K562 (cell line): ENCODE measurements around the gene VPS11. TPM values are rescaled to one million over a fixed set of nuclear protein-coding genes. Genes with fewer than 3 reads are reported as not detected.
A peak's percentile ranks its signal among the peaks of the same experiment; 100 is the strongest.

Source experiments
- BACH1 ChIP-seq: fragments of 200-800 bp; sonication (Bioruptor generic); IDR thresholded peaks from 2 replicates; pipeline ENCODE4 v1.6.1; 2016; ENCODE audit warnings: missing genetic modification characterization, missing compliant biosample characterization
- COPS2 ChIP-seq: fragments of 450-650 bp; conservative IDR thresholded peaks from 2 replicates; pipeline ENCODE4 v1.6.1; 2016; ENCODE audit warnings: mild to moderate bottlenecking, moderate library complexity
- CTBP1 ChIP-seq: fragments of 450-650 bp; IDR thresholded peaks from 2 replicates; pipeline ENCODE4 v1.6.1; 2016; ENCODE audit warnings: borderline replicate concordance
- ETS2 ChIP-seq: IDR thresholded peaks from 2 replicates; pipeline ENCODE4 v1.6.1; 2016; ENCODE audit warnings: borderline replicate concordance, missing genetic modification characterization, mild to moderate bottlenecking, moderate library complexity, missing compliant biosample characterization; ENCODE audit not compliant: poor library complexity, severe bottlenecking
- FOXK2 ChIP-seq, 2 experiments: fragments of 450-650 bp; IDR thresholded peaks in 1 of 2; conservative IDR thresholded peaks in 1 of 2; 2 replicates each; pipeline ENCODE4 v1.6.1; 2016; ENCODE audit warnings: low read depth in 2 of 2, mild to moderate bottlenecking in 1 of 2
- MBD2 ChIP-seq: sonication (generic); IDR thresholded peaks from 2 replicates; pipeline ENCODE4 v1.6.1; 2016; ENCODE audit warnings: low read depth, borderline replicate concordance
- NFIC ChIP-seq: fragments of 450-650 bp; IDR thresholded peaks from 2 replicates; pipeline ENCODE4 v1.6.1; 2017; ENCODE audit warnings: mild to moderate bottlenecking, inconsistent platforms
- NFRKB ChIP-seq: fragments of 450-650 bp; IDR thresholded peaks from 2 replicates; pipeline ENCODE4 v1.6.1; 2016; ENCODE audit warnings: low read depth
- POLR3G ChIP-seq: IDR thresholded peaks from 2 replicates; pipeline ENCODE4 v1.6.1; 2011; ENCODE audit not compliant: insufficient read length, insufficient replicate concordance; ENCODE audit errors: extremely low read depth
- RFX5 ChIP-seq: IDR thresholded peaks from 2 replicates; pipeline ENCODE4 v1.6.1; 2011; ENCODE audit warnings: low read depth, mild to moderate bottlenecking, improper control_type of control experiment, low read length
- ZBED1 ChIP-seq: IDR thresholded peaks from 2 replicates; pipeline ENCODE4 v1.6.1; 2014
- ZNF274 ChIP-seq: IDR thresholded peaks from 2 replicates; pipeline ENCODE4 v1.6.1; 2011; ENCODE audit warnings: low read depth, mild to moderate bottlenecking, low read length, moderate library complexity, borderline replicate concordance
- ZNF584 ChIP-seq: fragments of 200-800 bp; sonication (Bioruptor generic); IDR thresholded peaks from 2 replicates; pipeline ENCODE4 v1.6.1; 2016; ENCODE audit warnings: low read depth, mild to moderate bottlenecking, missing genetic modification characterization, missing compliant biosample characterization
- ZNF644 ChIP-seq: fragments of 200-800 bp; sonication (Bioruptor generic); IDR thresholded peaks from 2 replicates; pipeline ENCODE4 v1.6.1; 2016; ENCODE audit warnings: low read depth, missing genetic modification characterization, missing compliant biosample characterization
- ZNF707 ChIP-seq: fragments of 250-450 bp; sonication (Bioruptor Pico); conservative IDR thresholded peaks from 2 replicates; pipeline ENCODE4 v1.8.0; 2022; ENCODE audit warnings: inconsistent platforms, mild to moderate bottlenecking, moderate library complexity
- polyA plus RNA-seq, 8 experiments: library from polyadenylated mRNA; depleted of rRNA in 4 of 8; stranded (reverse) in 5 of 8; unstranded in 3 of 8; fragments of >200 nt; fragmentation: Nextera tagmentation in 2 of 8; fragmentation: Illumina TruSeq in 1 of 8; extraction: Ambion mirVana in 2 of 8; extraction: Trizol in 1 of 8; gene quantifications; 2 replicates each; pipeline versions ENCODE4 v1.2.1 to v1.2.3, GENCODE V29; 2011 to 2014; ENCODE audit warnings: inconsistent platforms in 1 of 8, missing spikeins in 1 of 8
- total RNA-seq, 7 experiments: library from RNA; depleted of rRNA in 6 of 7; stranded (reverse); fragments of >200 nt in 6 of 7; fragmentation: Illumina TruSeq in 2 of 7; extraction: Trizol in 2 of 7; gene quantifications; 2 replicates each; pipeline versions ENCODE4 v1.2.1 to v1.2.3, GENCODE V29; 2011 to 2021; ENCODE audit warnings: low replicate concordance in 1 of 7
- TF ChIP-seq, protein P1 (sequence below), 2 experiments: fragments of 450-650 bp in 1 of 2; sonication (generic) in 1 of 2; formaldehyde crosslinking; conservative IDR thresholded peaks; 2 replicates each; pipeline versions ENCODE4 v1.4.0 to v1.8.1; 2020 to 2022; ENCODE audit warnings: mild to moderate bottlenecking in 1 of 2, missing genetic modification reagents in 1 of 2
- TF ChIP-seq, protein P2 (sequence below): fragments of 250-450 bp; sonication (Bioruptor Pico); IDR thresholded peaks from 2 replicates; pipeline ENCODE4 v1.5.0; 2022; ENCODE audit warnings: mild to moderate bottlenecking
- TF ChIP-seq, protein P3 (sequence below), 3 experiments: fragments of 200-800 bp in 1 of 3; sonication (Bioruptor generic) in 1 of 3; sonication (generic) in 1 of 3; formaldehyde crosslinking in 1 of 3; IDR thresholded peaks; 2 replicates each; pipeline versions ENCODE4 v1.6.1 to v1.8.0; 2016 to 2022; ENCODE audit warnings: mild to moderate bottlenecking in 2 of 3, missing compliant biosample characterization in 2 of 3, missing genetic modification characterization in 2 of 3, missing genetic modification reagents in 1 of 3
- TF ChIP-seq, protein P4 (sequence below): fragments of 250-450 bp; sonication (Bioruptor Pico); IDR thresholded peaks from 2 replicates; pipeline ENCODE4 v1.4.0; 2020; ENCODE audit warnings: borderline replicate concordance
- TF ChIP-seq, protein P5 (sequence below): sonication (generic); formaldehyde crosslinking; IDR thresholded peaks from 2 replicates; pipeline ENCODE4 v1.8.1; 2023; ENCODE audit warnings: mild to moderate bottlenecking, missing genetic modification reagents

The VPS11 gene
- total and polyA plus RNA-seq, 9 of the 15 experiments (the other 6 are each of a cell fraction or from before 2014, with no cell fraction given), result 14.1 to 35.5 (median 27.5) TPM

DNA sequence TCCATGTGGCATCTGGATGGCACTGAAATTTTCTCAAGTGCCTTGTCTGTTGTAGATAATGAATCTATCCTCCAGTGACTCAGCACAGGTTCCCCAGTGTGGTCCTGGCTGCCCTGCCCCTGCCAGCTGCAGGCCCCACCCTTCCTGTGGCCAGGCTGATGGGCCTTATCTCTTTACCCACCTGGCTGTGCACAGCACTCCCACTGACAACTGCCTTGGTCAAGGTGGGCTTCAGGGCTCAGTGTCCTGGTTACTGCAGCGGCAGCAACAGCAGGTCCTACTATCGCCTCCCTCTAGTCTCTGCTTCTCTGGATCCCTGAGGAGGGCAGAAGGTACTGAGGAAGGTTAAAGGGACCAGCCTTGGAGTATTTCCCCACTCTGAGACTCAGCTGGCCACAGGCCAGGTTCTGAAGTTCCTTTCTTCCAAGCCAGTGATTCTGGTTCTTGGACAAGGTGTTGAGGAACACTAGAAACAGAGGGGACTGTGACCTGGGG lies 20.2 kb downstream of the VPS11 start (continued):
- TF ChIP-seq, protein P1, sequence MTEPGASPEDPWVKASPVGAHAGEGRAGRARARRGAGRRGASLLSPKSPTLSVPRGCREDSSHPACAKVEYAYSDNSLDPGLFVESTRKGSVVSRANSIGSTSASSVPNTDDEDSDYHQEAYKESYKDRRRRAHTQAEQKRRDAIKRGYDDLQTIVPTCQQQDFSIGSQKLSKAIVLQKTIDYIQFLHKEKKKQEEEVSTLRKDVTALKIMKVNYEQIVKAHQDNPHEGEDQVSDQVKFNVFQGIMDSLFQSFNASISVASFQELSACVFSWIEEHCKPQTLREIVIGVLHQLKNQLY (CRISPR knock-in tag; conservative IDR thresholded peaks at IDR 0.05), result no peak
- no peak for TF ChIP-seq RFX5
- TF ChIP-seq MBD2, result peak; percentile 92
- TF ChIP-seq, protein P2, sequence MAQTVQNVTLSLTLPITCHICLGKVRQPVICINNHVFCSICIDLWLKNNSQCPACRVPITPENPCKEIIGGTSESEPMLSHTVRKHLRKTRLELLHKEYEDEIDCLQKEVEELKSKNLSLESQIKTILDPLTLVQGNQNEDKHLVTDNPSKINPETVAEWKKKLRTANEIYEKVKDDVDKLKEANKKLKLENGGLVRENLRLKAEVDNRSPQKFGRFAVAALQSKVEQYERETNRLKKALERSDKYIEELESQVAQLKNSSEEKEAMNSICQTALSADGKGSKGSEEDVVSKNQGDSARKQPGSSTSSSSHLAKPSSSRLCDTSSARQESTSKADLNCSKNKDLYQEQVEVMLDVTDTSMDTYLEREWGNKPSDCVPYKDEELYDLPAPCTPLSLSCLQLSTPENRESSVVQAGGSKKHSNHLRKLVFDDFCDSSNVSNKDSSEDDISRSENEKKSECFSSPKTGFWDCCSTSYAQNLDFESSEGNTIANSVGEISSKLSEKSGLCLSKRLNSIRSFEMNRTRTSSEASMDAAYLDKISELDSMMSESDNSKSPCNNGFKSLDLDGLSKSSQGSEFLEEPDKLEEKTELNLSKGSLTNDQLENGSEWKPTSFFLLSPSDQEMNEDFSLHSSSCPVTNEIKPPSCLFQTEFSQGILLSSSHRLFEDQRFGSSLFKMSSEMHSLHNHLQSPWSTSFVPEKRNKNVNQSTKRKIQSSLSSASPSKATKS (CRISPR knock-in tag), result no peak
- TF ChIP-seq ETS2 (tag), result no peak
- TF ChIP-seq NFIC, result peak; percentile 97
- TF ChIP-seq CTBP1, result peak; percentile 100
- TF ChIP-seq ZNF707 (CRISPR knock-in tag), result no peak
- TF ChIP-seq NFRKB, result no peak; the same call in 1 of the 2 replicates
- TF ChIP-seq, protein P3, sequence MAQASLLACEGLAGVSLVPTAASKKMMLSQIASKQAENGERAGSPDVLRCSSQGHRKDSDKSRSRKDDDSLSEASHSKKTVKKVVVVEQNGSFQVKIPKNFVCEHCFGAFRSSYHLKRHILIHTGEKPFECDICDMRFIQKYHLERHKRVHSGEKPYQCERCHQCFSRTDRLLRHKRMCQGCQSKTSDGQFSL (CRISPR knock-in tag; IDR thresholded peaks at IDR 0.05), result no peak
- TF ChIP-seq, protein P3 (tag; IDR thresholded peaks at IDR 0.05), result no peak
- peak; percentile 34 to 59; a peak in 2 of 4 replicates for TF ChIP-seq FOXK2 (conservative IDR thresholded peaks at IDR 0.05 in 1 of 2, IDR thresholded peaks at IDR 0.05 in 1 of 2; ENCODE audit: low read depth in 2 of 2)
- TF ChIP-seq, protein P4, sequence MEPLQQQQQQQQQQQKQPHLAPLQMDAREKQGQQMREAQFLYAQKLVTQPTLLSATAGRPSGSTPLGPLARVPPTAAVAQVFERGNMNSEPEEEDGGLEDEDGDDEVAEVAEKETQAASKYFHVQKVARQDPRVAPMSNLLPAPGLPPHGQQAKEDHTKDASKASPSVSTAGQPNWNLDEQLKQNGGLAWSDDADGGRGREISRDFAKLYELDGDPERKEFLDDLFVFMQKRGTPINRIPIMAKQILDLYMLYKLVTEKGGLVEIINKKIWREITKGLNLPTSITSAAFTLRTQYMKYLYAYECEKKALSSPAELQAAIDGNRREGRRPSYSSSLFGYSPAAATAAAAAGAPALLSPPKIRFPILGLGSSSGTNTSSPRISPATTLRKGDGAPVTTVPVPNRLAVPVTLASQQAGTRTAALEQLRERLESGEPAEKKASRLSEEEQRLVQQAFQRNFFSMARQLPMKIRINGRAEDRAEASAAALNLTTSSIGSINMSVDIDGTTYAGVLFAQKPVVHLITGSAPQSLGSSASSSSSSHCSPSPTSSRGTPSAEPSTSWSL (CRISPR knock-in tag), result no peak
- TF ChIP-seq BACH1 (tag), result peak; percentile 64; the same call in 1 of the 2 replicates
- TF ChIP-seq COPS2, result no peak
- TF ChIP-seq ZBED1, result peak; percentile 95
- no peak; the same call in 1 of the 2 replicates for TF ChIP-seq ZNF584
- no peak for TF ChIP-seq POLR3G
- peak; percentile 84 for TF ChIP-seq ZNF274
- TF ChIP-seq ZNF644 (tag), result peak; percentile 82
- TF ChIP-seq, protein P5, sequence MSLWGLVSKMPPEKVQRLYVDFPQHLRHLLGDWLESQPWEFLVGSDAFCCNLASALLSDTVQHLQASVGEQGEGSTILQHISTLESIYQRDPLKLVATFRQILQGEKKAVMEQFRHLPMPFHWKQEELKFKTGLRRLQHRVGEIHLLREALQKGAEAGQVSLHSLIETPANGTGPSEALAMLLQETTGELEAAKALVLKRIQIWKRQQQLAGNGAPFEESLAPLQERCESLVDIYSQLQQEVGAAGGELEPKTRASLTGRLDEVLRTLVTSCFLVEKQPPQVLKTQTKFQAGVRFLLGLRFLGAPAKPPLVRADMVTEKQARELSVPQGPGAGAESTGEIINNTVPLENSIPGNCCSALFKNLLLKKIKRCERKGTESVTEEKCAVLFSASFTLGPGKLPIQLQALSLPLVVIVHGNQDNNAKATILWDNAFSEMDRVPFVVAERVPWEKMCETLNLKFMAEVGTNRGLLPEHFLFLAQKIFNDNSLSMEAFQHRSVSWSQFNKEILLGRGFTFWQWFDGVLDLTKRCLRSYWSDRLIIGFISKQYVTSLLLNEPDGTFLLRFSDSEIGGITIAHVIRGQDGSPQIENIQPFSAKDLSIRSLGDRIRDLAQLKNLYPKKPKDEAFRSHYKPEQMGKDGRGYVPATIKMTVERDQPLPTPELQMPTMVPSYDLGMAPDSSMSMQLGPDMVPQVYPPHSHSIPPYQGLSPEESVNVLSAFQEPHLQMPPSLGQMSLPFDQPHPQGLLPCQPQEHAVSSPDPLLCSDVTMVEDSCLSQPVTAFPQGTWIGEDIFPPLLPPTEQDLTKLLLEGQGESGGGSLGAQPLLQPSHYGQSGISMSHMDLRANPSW, result no peak
